GM18909 (cell line): ENCODE data around the gene RGS10.
A peak's percentile ranks its signal among the peaks of the same experiment; 100 is the strongest.
"Not testable (repeated sequence)": the region's sequence is repeated elsewhere in the genome, so short reads cannot be mapped to it uniquely, and the experiment has no call there.

Experiments used
- ATAC-seq: cut with Tn5 transposase; IDR thresholded peaks from one replicate; pipeline ENCODE4 v1.9.1; 2021; ENCODE audit warnings: mild to moderate bottlenecking; ENCODE audit not compliant: unreplicated experiment, poor library complexity

RGS10 gene

GRCh38 chr10:119542357-119542987 is at the start of gene RGS10:
Gene RGS10, minus strand, starts transcription at chr10:119542719. Its CDS starts 81 bp downstream, at chr10:119542638.
- peak; percentile 72 for ATAC-seq

- no peak for ATAC-seq
These were observed 45.6 kb upstream of the RGS10 start for GRCh38 chr10:119588071-119588470.

GRCh38 chr10:119578355-119578754 is 35.8 kb upstream of the RGS10 start:
- ATAC-seq: no peak

GRCh38 chr10:119575991-119576390 is 33.5 kb upstream of the RGS10 start:
- ATAC-seq: no peak

- no peak for ATAC-seq
These were observed 33.0 kb upstream of the RGS10 start for GRCh38 chr10:119575506-119575905.

- ATAC-seq: no peak
These were observed 25.5 kb upstream of the RGS10 start for GRCh38 chr10:119567978-119568377.

GRCh38 chr10:119562097-119562496 is 19.6 kb upstream of the RGS10 start:
- no peak for ATAC-seq

- ATAC-seq: not testable (repeated sequence)
These were observed 17.0 kb upstream of the RGS10 start for GRCh38 chr10:119559511-119559910.

GRCh38 chr10:119556081-119556480 is 13.6 kb upstream of the RGS10 start:
- not testable (repeated sequence) for ATAC-seq

- no peak for ATAC-seq
These were observed 12.8 kb upstream of the RGS10 start for GRCh38 chr10:119555178-119555784.

GRCh38 chr10:119550827-119551226 is 8.3 kb upstream of the RGS10 start:
- no peak for ATAC-seq

- ATAC-seq: no peak
These were observed 6.9 kb upstream of the RGS10 start for GRCh38 chr10:119549247-119549999.

GRCh38 chr10:119546009-119546408 is 3.5 kb upstream of the RGS10 start:
- no peak for ATAC-seq

GRCh38 chr10:119545310-119545709 is 2.8 kb upstream of the RGS10 start:
- no peak for ATAC-seq

GRCh38 chr10:119543814-119544642 is 1.5 kb upstream of the RGS10 start:
- no peak for ATAC-seq

GRCh38 chr10:119542988-119543813 is 682 bp upstream of the RGS10 start:
- peak; percentile 43 for ATAC-seq

GRCh38 chr10:119541459-119542356 is 811 bp downstream of the RGS10 start:
- no peak for ATAC-seq

- ATAC-seq: no peak
These were observed 1.5 kb downstream of the RGS10 start for GRCh38 chr10:119541046-119541445.

- ATAC-seq: no peak
These were observed 2.5 kb downstream of the RGS10 start for GRCh38 chr10:119540038-119540437.
